Limb (tissue), 2 donors: ENCODE results near the gene FES.
"Not testable (repeated sequence)": the region's sequence is repeated elsewhere in the genome, so short reads cannot be mapped to it uniquely, and the experiment has no call there.

Source experiments
- DNase-seq, 2 donors: peaks; one replicate each; pipeline ENCODE4 v3.0.0-alpha.2; 2016; ENCODE audit errors: extremely low spot score in 2 of 2

The FES gene

GRCh38 chr15:90909449-90909848 lies 25.1 kb downstream of the FES start:
- DNase-seq, result not testable (repeated sequence)

GRCh38 chr15:90909976-90910375 lies 25.7 kb downstream of the FES start:
- no peak for DNase-seq

GRCh38 chr15:90910441-90911301 lies 26.4 kb downstream of the FES start:
- no peak for DNase-seq

GRCh38 chr15:90911302-90911623 lies 27.0 kb downstream of the FES start:
- no peak for DNase-seq

- no peak for DNase-seq
These were observed 27.8 kb downstream of the FES start for GRCh38 chr15:90911906-90912769.

- no peak for DNase-seq
These were observed 28.4 kb downstream of the FES start for GRCh38 chr15:90912770-90913075.

- DNase-seq, result no peak
These were observed 29.2 kb downstream of the FES start for GRCh38 chr15:90913398-90913944.

GRCh38 chr15:90914305-90915080 lies 30.2 kb downstream of the FES start:
- DNase-seq, result no peak

- DNase-seq, result no peak
These were observed 31.0 kb downstream of the FES start for GRCh38 chr15:90915216-90915807.

- no peak for DNase-seq
These were observed 31.6 kb downstream of the FES start for GRCh38 chr15:90915808-90916440.

- DNase-seq, result no peak
These were observed 32.2 kb downstream of the FES start for GRCh38 chr15:90916461-90916860.

- no peak for DNase-seq
These were observed 33.3 kb downstream of the FES start for GRCh38 chr15:90917569-90917968.

GRCh38 chr15:90918034-90918788 lies 33.9 kb downstream of the FES start:
- no peak for DNase-seq

GRCh38 chr15:90918835-90919234 lies 34.5 kb downstream of the FES start:
- DNase-seq, result no peak

- no peak for DNase-seq
These were observed 37.6 kb downstream of the FES start for GRCh38 chr15:90921887-90922286.

GRCh38 chr15:90922712-90923322 lies 38.5 kb downstream of the FES start:
- DNase-seq, result not testable (repeated sequence)

- no peak for DNase-seq
These were observed 40.1 kb downstream of the FES start for GRCh38 chr15:90924375-90924774.

GRCh38 chr15:90926766-90927165 lies 42.5 kb downstream of the FES start:
- not testable (repeated sequence) for DNase-seq

- not testable (repeated sequence) for DNase-seq
These were observed 43.8 kb downstream of the FES start for GRCh38 chr15:90928106-90928505.
